GM12878 (cell line): ENCODE results near the gene ATP4B. TPM values are rescaled to one million over a fixed set of nuclear protein-coding genes. Genes with fewer than 3 reads are reported as not detected.

Source experiments
- ATAC-seq: fragments of 200-7000 bp; cut with Tn5 transposase; 3 replicates; pipeline ENCODE4 v1.9.1; 2020; ENCODE audit warnings: mild to moderate bottlenecking, moderate library complexity
- BruUV-seq: library from RNA; stranded (reverse); fragments of 400-500 nt; replicated peaks from 2 replicates; lab custom pipeline; 2021; lab: Mats Ljungman, UMichigan
- CTCF ChIA-PET: fragments of 300-600 bp; sonication (Branson Sonifier 250); formaldehyde crosslinking; extraction: SDS; loops from one replicate; lab custom pipeline; 2021; ENCODE audit warnings: inconsistent platforms; lab: Yijun Ruan, JAX
- POLR2A ChIA-PET: fragments of 350-600 bp; formaldehyde crosslinking; extraction: SDS; loops from one replicate; lab custom pipeline; 2021; ENCODE audit warnings: inconsistent platforms; lab: Charles Lee
- RAD21 ChIA-PET: fragments of 300-600 bp; sonication (Branson Sonifier 250); formaldehyde crosslinking; loops from one replicate; lab custom pipeline; 2023; ENCODE audit warnings: antibody characterized with exemption; ENCODE audit not compliant: unreplicated experiment; lab: Charles Lee
- SMC1A ChIA-PET: fragments of 300-600 bp; sonication (Branson Sonifier 250); formaldehyde crosslinking; loops from one replicate; lab custom pipeline; 2023; ENCODE audit not compliant: unreplicated experiment, uncharacterized antibody; lab: Charles Lee
- DNase-seq: peaks from one replicate; pipeline ENCODE4 v3.0.0-alpha.2; 2011; ENCODE audit warnings: low read depth, low spot score
- FAIRE-seq: peaks from 3 replicates; lab custom pipeline; 2011; peaks lifted over from hg19 to GRCh38; lab: Jason Lieb, UNC
- H2AFZ ChIP-seq: 2 replicates; pipeline ENCODE4 v1.6.0; 2011; ENCODE audit warnings: low read depth, low read length, control low read depth; ENCODE audit not compliant: control insufficient read depth
- H3K27ac ChIP-seq: 2 replicates; pipeline ENCODE4 v1.5.1; 2011; ENCODE audit warnings: control low read depth; ENCODE audit not compliant: control insufficient read depth, insufficient read depth
- H3K27me3 ChIP-seq, 2 experiments: replicated peaks in 1 of 2; 2 replicates each; pipeline versions ENCODE4 v1.6.0 to v1.6.1; 2011; ENCODE audit warnings: low read length in 1 of 2; ENCODE audit not compliant: control insufficient read depth in 2 of 2, insufficient read depth in 2 of 2
- H3K36me3 ChIP-seq, 2 experiments: 2 replicates each; pipeline ENCODE4 v1.5.1; 2011; ENCODE audit warnings: low read length in 1 of 2; ENCODE audit not compliant: control insufficient read depth in 2 of 2, insufficient read depth in 2 of 2
- H3K4me1 ChIP-seq: 2 replicates; pipeline ENCODE4 v1.6.1; 2011; ENCODE audit warnings: mild to moderate bottlenecking, low read length, moderate library complexity, mixed read lengths; ENCODE audit not compliant: control insufficient read depth, insufficient read depth
- H3K4me2 ChIP-seq: 2 replicates; pipeline ENCODE4 v1.6.0; 2011; ENCODE audit warnings: control low read depth; ENCODE audit not compliant: control insufficient read depth, insufficient read depth
- H3K4me3 ChIP-seq: fragments of 200-600 bp; sonication (generic); 2 replicates; pipeline ENCODE4 v1.5.1; 2016
- H3K79me2 ChIP-seq: 2 replicates; pipeline ENCODE4 v1.6.0; 2011; ENCODE audit warnings: low read length; ENCODE audit not compliant: control insufficient read depth, insufficient read depth
- H3K9ac ChIP-seq: 2 replicates; pipeline ENCODE4 v1.8.0; 2011; ENCODE audit warnings: low read length, control low read depth, mixed read lengths; ENCODE audit not compliant: control insufficient read depth, insufficient read depth
- H3K9me3 ChIP-seq: replicated peaks from 3 replicates; pipeline ENCODE4 v1.5.1; 2011; ENCODE audit warnings: mild to moderate bottlenecking, low read length; ENCODE audit not compliant: control insufficient read depth, insufficient read depth
- H4K20me1 ChIP-seq: 2 replicates; pipeline ENCODE4 v1.6.0; 2011; ENCODE audit not compliant: control insufficient read depth, insufficient read depth
- ETV6 ChIP-seq, 2 experiments: fragments of 450-650 bp in 1 of 2; IDR thresholded peaks in 1 of 2; conservative IDR thresholded peaks in 1 of 2; 2 replicates each; pipeline ENCODE4 v1.6.1; 2014; ENCODE audit warnings: antibody characterized with exemption in 1 of 2, borderline replicate concordance in 1 of 2, low read depth in 1 of 2, mild to moderate bottlenecking in 1 of 2, moderate library complexity in 1 of 2
- GATAD2B ChIP-seq: fragments of 450-650 bp; conservative IDR thresholded peaks from 2 replicates; pipeline ENCODE4 v1.6.1; 2017; ENCODE audit warnings: low read depth, mild to moderate bottlenecking, moderate library complexity
- HDAC6 ChIP-seq: fragments of 200-600 bp; sonication (generic); IDR thresholded peaks from one replicate; pipeline ENCODE4 v1.8.0; 2017; ENCODE audit warnings: antibody characterized with exemption; ENCODE audit not compliant: unreplicated experiment
- IKZF1 ChIP-seq: fragments of 450-650 bp; conservative IDR thresholded peaks from 2 replicates; pipeline ENCODE4 v1.6.1; 2017; ENCODE audit warnings: antibody characterized with exemption, mild to moderate bottlenecking
- KDM1A ChIP-seq: fragments of 200-600 bp; sonication (generic); IDR thresholded peaks from 2 replicates; pipeline ENCODE4 v1.6.1; 2016; ENCODE audit warnings: borderline replicate concordance
- MTA2 ChIP-seq: fragments of 450-650 bp; IDR thresholded peaks from 2 replicates; pipeline ENCODE4 v1.6.1; 2016; ENCODE audit warnings: low read depth, mild to moderate bottlenecking, moderate library complexity
- MYC ChIP-seq: IDR thresholded peaks from 2 replicates; pipeline ENCODE4 v1.6.1; 2011; ENCODE audit warnings: mild to moderate bottlenecking, low read length, moderate library complexity, inconsistent platforms; ENCODE audit not compliant: insufficient read depth, insufficient replicate concordance, insufficient read length, severe bottlenecking
- NR2C1 ChIP-seq: fragments of 450-650 bp; IDR thresholded peaks from 2 replicates; pipeline ENCODE4 v1.6.1; 2017; ENCODE audit warnings: antibody characterized with exemption, mild to moderate bottlenecking, moderate library complexity
- POLR2A ChIP-seq: IDR thresholded peaks from 2 replicates; pipeline ENCODE4 v1.6.1; 2011; ENCODE audit warnings: low read depth, mild to moderate bottlenecking, low read length
- RUNX3 ChIP-seq: IDR thresholded peaks from 2 replicates; pipeline ENCODE4 v1.6.1; 2012; ENCODE audit warnings: low read length, inconsistent platforms
- TAF1 ChIP-seq: IDR thresholded peaks from 2 replicates; pipeline ENCODE4 v1.6.1; 2011; ENCODE audit warnings: mild to moderate bottlenecking, low read depth, low read length, borderline replicate concordance
- WGBS: methylation state at CpG from one replicate; pipeline ENCODE4 v1.1.6; 2016; ENCODE audit warnings: low lambda C conversion rate; ENCODE audit not compliant: insufficient replicate concordance, insufficient coverage; ENCODE audit errors: missing lambda C conversion rate; 5-methylcytosine and 5-hydroxymethylcytosine counted together
- in situ Hi-C: fragments of 300-500 bp; cut with MboI; formaldehyde crosslinking; loops from 9 replicates; pipeline ENCODE4 v1.14.3; 2018; ENCODE audit warnings: mixed read lengths
- intact Hi-C: fragments of 100-400 bp; cut with micrococcal nuclease; formaldehyde crosslinking; loops from one replicate; pipeline ENCODE4 v1.14.2; 2022; ENCODE audit not compliant: unreplicated experiment
- polyA plus RNA-seq, 11 experiments: library from polyadenylated mRNA; depleted of rRNA in 4 of 11; unstranded in 6 of 11; stranded (reverse) in 5 of 11; fragments of >200 nt; fragmentation: Nextera tagmentation in 4 of 11; fragmentation: Illumina TruSeq in 1 of 11; extraction: Ambion mirVana in 4 of 11; extraction: Trizol in 1 of 11; gene quantifications; 1 replicate in 1 of 11; 2 replicates in 10 of 11; pipeline versions ENCODE4 v1.2.1 to v1.2.3, GENCODE V29; 2011 to 2016; ENCODE audit warnings: inconsistent platforms in 2 of 11, missing spikeins in 2 of 11, low read depth in 1 of 11
- total RNA-seq, 4 experiments: library from RNA; depleted of rRNA in 3 of 4; stranded (reverse); fragments of >200 nt in 3 of 4; fragmentation: Illumina TruSeq in 1 of 4; extraction: Trizol in 1 of 4; gene quantifications; 2 replicates each; pipeline versions ENCODE4 v1.2.1 to v1.2.3, GENCODE V29; 2013 to 2021
- TF ChIP-seq, protein P1 (sequence below): fragments of 450-650 bp; IDR thresholded peaks from 2 replicates; pipeline ENCODE4 v1.6.1; 2017; ENCODE audit warnings: borderline replicate concordance
- TF ChIP-seq, protein P2 (sequence below): fragments of 450-650 bp; IDR thresholded peaks from 2 replicates; pipeline ENCODE4 v1.6.1; 2014; ENCODE audit warnings: mild to moderate bottlenecking
- TF ChIP-seq, protein P3 (sequence below), 3 experiments: IDR thresholded peaks in 2 of 3; conservative IDR thresholded peaks in 1 of 3; 2 replicates each; pipeline ENCODE4 v1.5.1; 2011; ENCODE audit warnings: low read depth in 3 of 3, low read length in 3 of 3, mild to moderate bottlenecking in 3 of 3, control low read depth in 2 of 3, moderate library complexity in 2 of 3, inconsistent platforms in 1 of 3, mixed read lengths in 1 of 3; ENCODE audit not compliant: control insufficient read depth in 2 of 3, insufficient read depth in 1 of 3; ENCODE audit errors: extremely low read depth in 1 of 3
- TF ChIP-seq, protein P4 (sequence below): IDR thresholded peaks from 2 replicates; pipeline ENCODE4 v1.6.1; 2012; ENCODE audit warnings: mild to moderate bottlenecking, low read depth, low read length
- TF ChIP-seq, protein P5 (sequence below): IDR thresholded peaks from 2 replicates; pipeline ENCODE4 v1.6.1; 2011; ENCODE audit warnings: mild to moderate bottlenecking, low read depth, low read length, moderate library complexity; ENCODE audit not compliant: insufficient replicate concordance

Gene ATP4B
- total and polyA plus RNA-seq, 10 of the 15 experiments (the other 5 are each of a cell fraction or from before 2014, with no cell fraction given): 0.05 to 0.33 (median 0.20) TPM; not detected in 4

- Histone ChIP-seq H3K9ac (no peak overlapping the region), H3K36me3 (no peaks in the 10 kb centered on the region), H3K27ac (no peak overlapping the region), H3K4me1 (no peaks in the 10 kb centered on the region), H3K9me3 (no peaks in the 10 kb centered on the region; the same call in 2 of the 3 replicates), H3K27me3 (no peaks in the 10 kb centered on the region), H2AFZ (no peak overlapping the region), H3K4me3 (no peak overlapping the region), H4K20me1 (no peaks in the 10 kb centered on the region), H3K79me2 (no peaks in the 10 kb centered on the region), H3K4me2 (no peak overlapping the region)
- RAD21 ChIA-PET: no interaction called here
- BruUV-seq: no TSS peak
- POLR2A ChIA-PET: no interaction called here
- no peak for ATAC-seq
- intact Hi-C loops (no loop called here), in situ Hi-C loops (no loop called here)
- CTCF ChIA-PET: no interaction called here
- no peak for FAIRE-seq
- no peak for DNase-seq
- SMC1A ChIA-PET: no interaction called here
- WGBS: 71% methylated on average over 2 of the region's 2 CpGs
- TF ChIP-seq HDAC6 (no peak), IKZF1 (no peak), POLR2A (no peak), GATAD2B (no peak), KDM1A (no peak), NR2C1 (no peak), RUNX3 (no peak), TAF1 (no peak), ETV6 (conservative IDR thresholded peaks at IDR 0.05 in 1 of 2, IDR thresholded peaks at IDR 0.05 in 1 of 2; ENCODE audit: borderline replicate concordance in 1 of 2, low read depth in 1 of 2) (no peak), MTA2 (no peak), MYC (no peak)
- TF ChIP-seq, protein P1, sequence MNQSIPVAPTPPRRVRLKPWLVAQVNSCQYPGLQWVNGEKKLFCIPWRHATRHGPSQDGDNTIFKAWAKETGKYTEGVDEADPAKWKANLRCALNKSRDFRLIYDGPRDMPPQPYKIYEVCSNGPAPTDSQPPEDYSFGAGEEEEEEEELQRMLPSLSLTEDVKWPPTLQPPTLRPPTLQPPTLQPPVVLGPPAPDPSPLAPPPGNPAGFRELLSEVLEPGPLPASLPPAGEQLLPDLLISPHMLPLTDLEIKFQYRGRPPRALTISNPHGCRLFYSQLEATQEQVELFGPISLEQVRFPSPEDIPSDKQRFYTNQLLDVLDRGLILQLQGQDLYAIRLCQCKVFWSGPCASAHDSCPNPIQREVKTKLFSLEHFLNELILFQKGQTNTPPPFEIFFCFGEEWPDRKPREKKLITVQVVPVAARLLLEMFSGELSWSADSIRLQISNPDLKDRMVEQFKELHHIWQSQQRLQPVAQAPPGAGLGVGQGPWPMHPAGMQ: no peak
- TF ChIP-seq, protein P2, sequence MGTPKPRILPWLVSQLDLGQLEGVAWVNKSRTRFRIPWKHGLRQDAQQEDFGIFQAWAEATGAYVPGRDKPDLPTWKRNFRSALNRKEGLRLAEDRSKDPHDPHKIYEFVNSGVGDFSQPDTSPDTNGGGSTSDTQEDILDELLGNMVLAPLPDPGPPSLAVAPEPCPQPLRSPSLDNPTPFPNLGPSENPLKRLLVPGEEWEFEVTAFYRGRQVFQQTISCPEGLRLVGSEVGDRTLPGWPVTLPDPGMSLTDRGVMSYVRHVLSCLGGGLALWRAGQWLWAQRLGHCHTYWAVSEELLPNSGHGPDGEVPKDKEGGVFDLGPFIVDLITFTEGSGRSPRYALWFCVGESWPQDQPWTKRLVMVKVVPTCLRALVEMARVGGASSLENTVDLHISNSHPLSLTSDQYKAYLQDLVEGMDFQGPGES: no peak
- TF ChIP-seq, protein P3, sequence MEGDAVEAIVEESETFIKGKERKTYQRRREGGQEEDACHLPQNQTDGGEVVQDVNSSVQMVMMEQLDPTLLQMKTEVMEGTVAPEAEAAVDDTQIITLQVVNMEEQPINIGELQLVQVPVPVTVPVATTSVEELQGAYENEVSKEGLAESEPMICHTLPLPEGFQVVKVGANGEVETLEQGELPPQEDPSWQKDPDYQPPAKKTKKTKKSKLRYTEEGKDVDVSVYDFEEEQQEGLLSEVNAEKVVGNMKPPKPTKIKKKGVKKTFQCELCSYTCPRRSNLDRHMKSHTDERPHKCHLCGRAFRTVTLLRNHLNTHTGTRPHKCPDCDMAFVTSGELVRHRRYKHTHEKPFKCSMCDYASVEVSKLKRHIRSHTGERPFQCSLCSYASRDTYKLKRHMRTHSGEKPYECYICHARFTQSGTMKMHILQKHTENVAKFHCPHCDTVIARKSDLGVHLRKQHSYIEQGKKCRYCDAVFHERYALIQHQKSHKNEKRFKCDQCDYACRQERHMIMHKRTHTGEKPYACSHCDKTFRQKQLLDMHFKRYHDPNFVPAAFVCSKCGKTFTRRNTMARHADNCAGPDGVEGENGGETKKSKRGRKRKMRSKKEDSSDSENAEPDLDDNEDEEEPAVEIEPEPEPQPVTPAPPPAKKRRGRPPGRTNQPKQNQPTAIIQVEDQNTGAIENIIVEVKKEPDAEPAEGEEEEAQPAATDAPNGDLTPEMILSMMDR (IDR thresholded peaks at IDR 0.05 in 2 of 3, conservative IDR thresholded peaks at IDR 0.05 in 1 of 3; ENCODE audit: control insufficient read depth in 2 of 3, extremely low read depth in 1 of 3, insufficient read depth in 1 of 3, low read depth in 3 of 3, low read length in 3 of 3): no peak
- TF ChIP-seq, protein P4, sequence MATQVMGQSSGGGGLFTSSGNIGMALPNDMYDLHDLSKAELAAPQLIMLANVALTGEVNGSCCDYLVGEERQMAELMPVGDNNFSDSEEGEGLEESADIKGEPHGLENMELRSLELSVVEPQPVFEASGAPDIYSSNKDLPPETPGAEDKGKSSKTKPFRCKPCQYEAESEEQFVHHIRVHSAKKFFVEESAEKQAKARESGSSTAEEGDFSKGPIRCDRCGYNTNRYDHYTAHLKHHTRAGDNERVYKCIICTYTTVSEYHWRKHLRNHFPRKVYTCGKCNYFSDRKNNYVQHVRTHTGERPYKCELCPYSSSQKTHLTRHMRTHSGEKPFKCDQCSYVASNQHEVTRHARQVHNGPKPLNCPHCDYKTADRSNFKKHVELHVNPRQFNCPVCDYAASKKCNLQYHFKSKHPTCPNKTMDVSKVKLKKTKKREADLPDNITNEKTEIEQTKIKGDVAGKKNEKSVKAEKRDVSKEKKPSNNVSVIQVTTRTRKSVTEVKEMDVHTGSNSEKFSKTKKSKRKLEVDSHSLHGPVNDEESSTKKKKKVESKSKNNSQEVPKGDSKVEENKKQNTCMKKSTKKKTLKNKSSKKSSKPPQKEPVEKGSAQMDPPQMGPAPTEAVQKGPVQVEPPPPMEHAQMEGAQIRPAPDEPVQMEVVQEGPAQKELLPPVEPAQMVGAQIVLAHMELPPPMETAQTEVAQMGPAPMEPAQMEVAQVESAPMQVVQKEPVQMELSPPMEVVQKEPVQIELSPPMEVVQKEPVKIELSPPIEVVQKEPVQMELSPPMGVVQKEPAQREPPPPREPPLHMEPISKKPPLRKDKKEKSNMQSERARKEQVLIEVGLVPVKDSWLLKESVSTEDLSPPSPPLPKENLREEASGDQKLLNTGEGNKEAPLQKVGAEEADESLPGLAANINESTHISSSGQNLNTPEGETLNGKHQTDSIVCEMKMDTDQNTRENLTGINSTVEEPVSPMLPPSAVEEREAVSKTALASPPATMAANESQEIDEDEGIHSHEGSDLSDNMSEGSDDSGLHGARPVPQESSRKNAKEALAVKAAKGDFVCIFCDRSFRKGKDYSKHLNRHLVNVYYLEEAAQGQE: no peak
- TF ChIP-seq, protein P5, sequence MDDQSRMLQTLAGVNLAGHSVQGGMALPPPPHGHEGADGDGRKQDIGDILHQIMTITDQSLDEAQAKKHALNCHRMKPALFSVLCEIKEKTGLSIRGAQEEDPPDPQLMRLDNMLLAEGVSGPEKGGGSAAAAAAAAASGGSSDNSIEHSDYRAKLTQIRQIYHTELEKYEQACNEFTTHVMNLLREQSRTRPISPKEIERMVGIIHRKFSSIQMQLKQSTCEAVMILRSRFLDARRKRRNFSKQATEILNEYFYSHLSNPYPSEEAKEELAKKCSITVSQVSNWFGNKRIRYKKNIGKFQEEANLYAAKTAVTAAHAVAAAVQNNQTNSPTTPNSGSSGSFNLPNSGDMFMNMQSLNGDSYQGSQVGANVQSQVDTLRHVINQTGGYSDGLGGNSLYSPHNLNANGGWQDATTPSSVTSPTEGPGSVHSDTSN: no peak
These were observed 8.3 kb upstream of the ATP4B start for GRCh38 chr13:113666329-113666670.
